ENCODE results near the gene C3orf18. TPM values are rescaled to one million over a fixed set of nuclear protein-coding genes. Genes with fewer than 3 reads are reported as not detected.

C3orf18 gene
- total RNA-seq, 4 donors from 2014 or later = 1.3 to 3.7 (median 2.2) TPM

GRCh38 chr3:50572158-50572557 lies 4.6 kb upstream of the C3orf18 start:
- no peak overlapping the region for H3K27ac ChIP-seq
- peaks cover 59% of the 10 kb centered on the region for H3K4me1 ChIP-seq
- H3K27me3 ChIP-seq = no peaks in the 10 kb centered on the region
- H3K36me3 ChIP-seq = peaks cover 7% of the 10 kb centered on the region
- TF ChIP-seq EP300 (IDR thresholded peaks at IDR 0.05) = no peak
- peak; percentile 91 to 93 for TF ChIP-seq CTCF (IDR thresholded peaks at IDR 0.05)
- peak in 1 of 2 donors; percentile 87 for DNase-seq (ENCODE audit: low spot score in 2 of 2)
- H3K4me3 ChIP-seq = no peak overlapping the region
- H3K9me3 ChIP-seq = no peaks in the 10 kb centered on the region
- 0% methylated on average over 1 of the region's 1 CpG for WGBS

- no peak for TF ChIP-seq POLR2A (IDR thresholded peaks at IDR 0.05)
- no peak for TF ChIP-seq EP300 (IDR thresholded peaks at IDR 0.05)
- no peak for TF ChIP-seq POLR2AphosphoS5 (IDR thresholded peaks at IDR 0.05)
- Histone ChIP-seq H3K27me3 (no peaks in the 10 kb centered on the region), H3K4me3 (no peak overlapping the region), H3K27ac (no peak overlapping the region), H3K4me1 (peaks cover 65% of the 10 kb centered on the region), H3K36me3 (peaks cover 3% of the 10 kb centered on the region), H3K9me3 (no peaks in the 10 kb centered on the region)
- DNase-seq (ENCODE audit: low spot score in 2 of 2) = no peak
- WGBS = 85% methylated on average over 2 of the region's 4 CpGs
These were observed 3.9 kb upstream of the C3orf18 start for GRCh38 chr3:50571486-50571885.

- Histone ChIP-seq H3K9me3 (no peaks in the 10 kb centered on the region), H3K4me1 (peaks cover 65% of the 10 kb centered on the region), H3K4me3 (no peak overlapping the region), H3K27ac (no peak overlapping the region), H3K36me3 (peaks cover 3% of the 10 kb centered on the region), H3K27me3 (no peaks in the 10 kb centered on the region)
- TF ChIP-seq CTCF (IDR thresholded peaks at IDR 0.05) = no peak
- TF ChIP-seq POLR2AphosphoS5 (IDR thresholded peaks at IDR 0.05) = no peak
- no peak for TF ChIP-seq EP300 (IDR thresholded peaks at IDR 0.05)
- no peak for TF ChIP-seq POLR2A (IDR thresholded peaks at IDR 0.05)
- DNase-seq (ENCODE audit: low spot score in 2 of 2) = no peak
- 77% methylated on average over 5 of the region's 5 CpGs for WGBS
These were observed 3.1 kb upstream of the C3orf18 start for GRCh38 chr3:50570508-50571279.

GRCh38 chr3:50568947-50569749 lies 1.6 kb upstream of the C3orf18 start, which contains the start of gene HEMK1:
TSS of gene HEMK1 (plus strand) at chr3:50569522. CDS start at chr3:50571105, 1,583 bp downstream.
- Histone ChIP-seq H3K4me3 (peak within 1 kb of the TSS; percentile 67), H3K27ac (peak within 1 kb of the TSS; percentile 84), H3K4me1 (peaks cover 52% of the 10 kb centered on the region), H3K9me3 (no peaks in the 10 kb centered on the region), H3K27me3 (no peaks in the 10 kb centered on the region), H3K36me3 (no peaks in the 10 kb centered on the region)
- DNase-seq (ENCODE audit: low spot score in 2 of 2) = peak; percentile 99
- WGBS = under 1% methylated on average over 37 of the region's 55 CpGs
- TF ChIP-seq POLR2AphosphoS5 (IDR thresholded peaks at IDR 0.05) (peak in 2 of 3 donors; percentile 44 to 87), CTCF (IDR thresholded peaks at IDR 0.05) (no peak), EP300 (IDR thresholded peaks at IDR 0.05) (no peak), POLR2A (IDR thresholded peaks at IDR 0.05) (peak in 1 of 2 donors; percentile 39)

GRCh38 chr3:50567011-50567385 lies 549 bp downstream of the C3orf18 start:
- H3K4me1 ChIP-seq = peaks cover 36% of the 10 kb centered on the region
- H3K9me3 ChIP-seq = no peaks in the 10 kb centered on the region
- no peak for TF ChIP-seq POLR2A (IDR thresholded peaks at IDR 0.05)
- no peaks in the 10 kb centered on the region for H3K27me3 ChIP-seq
- WGBS = 9% methylated on average over 11 of the region's 11 CpGs
- H3K4me3 ChIP-seq = peak overlapping the region; percentile 61
- no peaks in the 10 kb centered on the region for H3K36me3 ChIP-seq
- peak overlapping the region; percentile 47 for H3K27ac ChIP-seq
- no peak for DNase-seq (ENCODE audit: low spot score in 2 of 2)

- H3K4me3 ChIP-seq = no peak overlapping the region
- TF ChIP-seq EP300 (IDR thresholded peaks at IDR 0.05) (no peak), POLR2A (IDR thresholded peaks at IDR 0.05) (no peak), POLR2AphosphoS5 (IDR thresholded peaks at IDR 0.05) (no peak), CTCF (IDR thresholded peaks at IDR 0.05) (no peak)
- no peaks in the 10 kb centered on the region for H3K36me3 ChIP-seq
- H3K4me1 ChIP-seq = peaks cover 23% of the 10 kb centered on the region
- H3K27me3 ChIP-seq = no peaks in the 10 kb centered on the region
- no peak overlapping the region for H3K27ac ChIP-seq
- no peak for DNase-seq (ENCODE audit: low spot score in 2 of 2)
- WGBS = 67% methylated on average over 1 of the region's 1 CpG
- no peaks in the 10 kb centered on the region for H3K9me3 ChIP-seq
These were observed 3.2 kb downstream of the C3orf18 start for GRCh38 chr3:50564321-50564720.
